IMR-90 (cell line): ENCODE data around the gene SLC38A6. TPM values are rescaled to one million over a fixed set of nuclear protein-coding genes. Genes with fewer than 3 reads are reported as not detected.

ENCODE experiments used
- ATAC-seq: fragments of 200-7000 bp; cut with Tn5 transposase; 2 replicates; pipeline ENCODE4 v1.9.1; 2020; ENCODE audit warnings: low read depth, mild to moderate bottlenecking, moderate library complexity
- BruUV-seq: library from RNA; stranded (reverse); fragments of 400-500 nt; replicated peaks from 2 replicates; lab custom pipeline; 2021; lab: Mats Ljungman, UMichigan
- CTCF ChIA-PET: fragments of 300-600 bp; formaldehyde crosslinking; extraction: SDS; loops from one replicate; lab custom pipeline; 2021; ENCODE audit warnings: antibody characterized with exemption; lab: Yijun Ruan, JAX
- POLR2A ChIA-PET: fragments of 300-600 bp; sonication (Branson Sonifier 250); formaldehyde crosslinking; loops from one replicate; lab custom pipeline; 2022; ENCODE audit warnings: antibody characterized with exemption; ENCODE audit not compliant: unreplicated experiment; lab: Charles Lee
- DNase-seq: peaks from one replicate; pipeline ENCODE4 v3.0.0; 2013
- H2AFZ ChIP-seq: replicated peaks from 2 replicates; pipeline ENCODE3; 2013; ENCODE audit warnings: low read length, mild to moderate bottlenecking; ENCODE audit not compliant: poor library complexity
- H2AK5ac ChIP-seq: 2 replicates; pipeline ENCODE4 v1.6.1; 2013; ENCODE audit warnings: low read depth, low read length, inconsistent platforms
- H2AK9ac ChIP-seq: replicated peaks from 2 replicates; pipeline ENCODE3; 2013; ENCODE audit warnings: mild to moderate bottlenecking, low read depth, low read length, moderate library complexity; ENCODE audit not compliant: poor library complexity
- H2BK120ac ChIP-seq: 2 replicates; pipeline ENCODE4 v1.6.1; 2013; ENCODE audit warnings: low read depth, low read length, inconsistent platforms
- H2BK15ac ChIP-seq: 3 replicates; pipeline ENCODE4 v1.6.1; 2013; ENCODE audit warnings: low read depth, low read length, inconsistent platforms
- H2BK20ac ChIP-seq: 2 replicates; pipeline ENCODE4 v1.6.1; 2013; ENCODE audit warnings: low read depth, mild to moderate bottlenecking, inconsistent platforms, low read length, moderate library complexity
- H2BK5ac ChIP-seq: 2 replicates; pipeline ENCODE4 v1.6.1; 2013; ENCODE audit warnings: mild to moderate bottlenecking, low read depth, low read length, inconsistent platforms; ENCODE audit not compliant: poor library complexity, severe bottlenecking
- H3K14ac ChIP-seq: replicated peaks from 2 replicates; pipeline ENCODE4 v1.6.1; 2013; ENCODE audit warnings: low read depth, low read length, inconsistent platforms
- H3K18ac ChIP-seq: 2 replicates; pipeline ENCODE4 v1.6.1; 2013; ENCODE audit warnings: low read depth, low read length, control low read depth
- H3K23ac ChIP-seq: 2 replicates; pipeline ENCODE4 v1.6.1; 2013; ENCODE audit warnings: low read depth, low read length, inconsistent platforms
- H3K27ac ChIP-seq: 2 replicates; pipeline ENCODE4 v1.5.1; 2013; ENCODE audit warnings: mild to moderate bottlenecking, control low read depth, low read length; ENCODE audit not compliant: insufficient read depth
- H3K27me3 ChIP-seq: 2 replicates; pipeline ENCODE4 v1.6.1; 2013; ENCODE audit warnings: low read length; ENCODE audit not compliant: control insufficient read depth, insufficient read depth
- H3K36me3 ChIP-seq: 2 replicates; pipeline ENCODE4 v1.6.1; 2013; ENCODE audit warnings: low read length, mixed read lengths; ENCODE audit not compliant: control insufficient read depth, insufficient read depth
- H3K4ac ChIP-seq: 2 replicates; pipeline ENCODE4 v1.6.1; 2013; ENCODE audit warnings: low read depth, low read length, inconsistent platforms
- H3K4me1 ChIP-seq: 2 replicates; pipeline ENCODE4 v1.6.1; 2013; ENCODE audit warnings: low read length, mixed read lengths; ENCODE audit not compliant: control insufficient read depth, insufficient read depth
- H3K4me2 ChIP-seq: 2 replicates; pipeline ENCODE4 v1.6.1; 2013; ENCODE audit warnings: low read depth, mild to moderate bottlenecking, control low read depth, low read length, moderate library complexity
- H3K4me3 ChIP-seq: 2 replicates; pipeline ENCODE4 v1.5.1; 2013; ENCODE audit warnings: low read depth, mild to moderate bottlenecking, control low read depth, low read length, moderate library complexity; ENCODE audit not compliant: insufficient read depth
- H3K56ac ChIP-seq: 2 replicates; pipeline ENCODE4 v1.6.1; 2013; ENCODE audit warnings: low read length, inconsistent platforms; ENCODE audit not compliant: insufficient read depth; ENCODE audit errors: extremely low read depth
- H3K79me1 ChIP-seq, 2 experiments: 2 replicates each; pipeline ENCODE4 v1.6.1; 2013; ENCODE audit warnings: low read length in 2 of 2, inconsistent platforms in 1 of 2, low read depth in 1 of 2
- H3K9ac ChIP-seq: 2 replicates; pipeline ENCODE4 v1.6.1; 2013; ENCODE audit warnings: low read depth, low read length, control low read depth
- H3K9me1 ChIP-seq: 2 replicates; pipeline ENCODE4 v1.6.1; 2013; ENCODE audit warnings: low read length, inconsistent platforms; ENCODE audit not compliant: insufficient read depth
- H3K9me3 ChIP-seq: 2 replicates; pipeline ENCODE4 v1.6.1; 2013; ENCODE audit warnings: low read length; ENCODE audit not compliant: control insufficient read depth, insufficient read depth
- H4K20me1 ChIP-seq: 2 replicates; pipeline ENCODE4 v1.6.1; 2013; ENCODE audit warnings: low read length, inconsistent platforms; ENCODE audit not compliant: insufficient read depth
- H4K5ac ChIP-seq: 2 replicates; pipeline ENCODE4 v1.6.1; 2013; ENCODE audit warnings: mild to moderate bottlenecking, low read depth, low read length, control low read depth
- H4K8ac ChIP-seq, 2 experiments: 2 replicates each; pipeline ENCODE4 v1.6.1; 2013; ENCODE audit warnings: low read depth in 2 of 2, low read length in 2 of 2, control low read depth in 1 of 2, inconsistent platforms in 1 of 2
- H4K91ac ChIP-seq: 2 replicates; pipeline ENCODE4 v1.6.1; 2013; ENCODE audit warnings: low read depth, low read length, inconsistent platforms; ENCODE audit not compliant: insufficient read depth
- CHD1 ChIP-seq: IDR thresholded peaks from 2 replicates; pipeline ENCODE4 v1.6.1; 2012; ENCODE audit warnings: low read depth, low read length, improper control_type of control experiment
- FOS ChIP-seq: fragments of 150-350 bp; IDR thresholded peaks from 2 replicates; pipeline ENCODE4 v1.6.1; 2016; ENCODE audit warnings: low read depth, low read length
- MXI1 ChIP-seq: IDR thresholded peaks from 2 replicates; pipeline ENCODE4 v1.6.1; 2012; ENCODE audit warnings: low read depth, mild to moderate bottlenecking, low read length, moderate library complexity, borderline replicate concordance
- POLR2A ChIP-seq: IDR thresholded peaks from 2 replicates; pipeline ENCODE4 v1.6.1; 2012; ENCODE audit warnings: mild to moderate bottlenecking, low read depth, low read length
- RFX5 ChIP-seq: IDR thresholded peaks from 2 replicates; pipeline ENCODE4 v1.8.0; 2012; ENCODE audit warnings: low read depth, mild to moderate bottlenecking, low read length, moderate library complexity
- SMC3 ChIP-seq: fragments of 150-350 bp; IDR thresholded peaks from 2 replicates; pipeline ENCODE4 v1.6.1; 2016; ENCODE audit warnings: low read depth, mild to moderate bottlenecking, antibody characterized with exemption, low read length, moderate library complexity
- WGBS, 2 experiments: methylation state at CpG; one replicate each; pipeline versions ENCODE4 v1.1.5 to v1.1.7; 2013; ENCODE audit warnings: missing lambda C conversion rate in 2 of 2; ENCODE audit not compliant: insufficient read length in 1 of 2; ENCODE audit errors: extremely low coverage in 2 of 2; 5-methylcytosine and 5-hydroxymethylcytosine counted together
- dilution Hi-C: fragments of 300-500 bp; cut with HindIII; formaldehyde crosslinking; loops from one replicate; pipeline ENCODE4 v1.14.3; 2018; ENCODE audit warnings: low sequenced_read_pairs; ENCODE audit not compliant: unreplicated experiment
- in situ Hi-C: fragments of 300-500 bp; cut with MboI; formaldehyde crosslinking; loops from 3 replicates; pipeline ENCODE4 v1.14.3; 2019; ENCODE audit warnings: low sequenced_read_pairs, inconsistent platforms, mixed read lengths
- intact Hi-C: fragments of 100-400 bp; cut with micrococcal nuclease; formaldehyde crosslinking; loops from 2 replicates; pipeline ENCODE4 v1.10.0; 2022
- polyA plus RNA-seq, 3 experiments: library from polyadenylated mRNA; depleted of rRNA; stranded (reverse); fragments of >200 nt; gene quantifications; 2 replicates each; pipeline ENCODE4 v1.2.3, GENCODE V29; 2012; ENCODE audit warnings: low replicate concordance in 1 of 3
- total RNA-seq: library from RNA; depleted of rRNA; stranded (reverse); fragments of >200 nt; gene quantifications from 2 replicates; pipeline ENCODE4 v1.2.3, GENCODE V29; 2012
- TF ChIP-seq, protein P1 (sequence below): fragments of 150-350 bp; IDR thresholded peaks from 2 replicates; pipeline ENCODE4 v1.6.1; 2017; ENCODE audit warnings: mild to moderate bottlenecking, antibody characterized with exemption, low read length, low read depth

SLC38A6 gene
- total and polyA plus RNA-seq, 2 of the 4 experiments (the other 2 are of a cell fraction) = 15.5 to 18.3 TPM

DNA sequence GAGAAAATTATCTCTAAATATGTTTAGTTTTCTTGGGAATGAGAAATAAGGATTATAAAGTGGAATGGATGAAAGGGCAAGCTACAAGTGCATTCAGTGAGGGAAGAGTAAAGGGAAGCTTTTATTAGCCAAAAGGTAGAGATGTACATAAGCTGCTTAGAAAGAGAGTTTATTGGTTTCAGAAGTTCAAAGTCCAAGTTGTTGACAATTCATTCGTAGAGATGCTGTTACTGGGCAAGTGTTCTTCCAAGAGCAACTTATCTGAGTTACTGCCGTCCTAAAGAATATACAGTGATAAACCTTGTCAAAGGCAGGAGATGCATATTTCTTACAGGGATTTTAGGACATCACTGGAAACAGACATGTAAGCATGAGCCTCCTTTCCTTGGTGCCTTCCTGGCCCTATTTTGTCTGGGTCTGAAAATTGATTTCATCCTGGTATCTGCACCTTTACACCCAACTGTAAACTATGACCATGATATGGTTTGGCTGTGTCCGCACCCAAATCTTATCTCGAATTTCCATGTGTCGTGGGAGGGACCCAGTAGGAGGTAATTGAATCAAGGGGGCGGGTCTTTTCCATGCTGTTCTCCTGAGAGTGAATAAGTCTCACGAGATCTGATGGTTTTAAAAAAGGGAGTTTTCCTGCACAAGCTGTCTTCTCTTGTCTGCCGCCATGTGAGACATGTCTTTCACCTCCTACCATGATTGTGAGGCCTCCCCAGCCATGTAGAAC lies 47.0 kb upstream of the SLC38A6 start:
- H3K36me3 ChIP-seq = no peaks in the 10 kb centered on the region
- no peak overlapping the region for H4K8ac ChIP-seq
- intact Hi-C loops (no loop called here), dilution Hi-C loops (no loop called here), in situ Hi-C loops (no loop called here)
- peaks cover 8% of the 10 kb centered on the region; the same call in 1 of the 2 replicates for H4K20me1 ChIP-seq
- no peak overlapping the region for H3K56ac ChIP-seq
- ATAC-seq (no peak), DNase-seq (no peak)
- no peak overlapping the region for H3K4ac ChIP-seq
- peaks cover 0 to 22% of the 10 kb centered on the region in 2 experiments for H3K79me1 ChIP-seq
- no peak overlapping the region for H3K9ac ChIP-seq
- H2AK9ac ChIP-seq = no peak overlapping the region
- no peak overlapping the region for H4K91ac ChIP-seq
- H2BK120ac ChIP-seq = no peak overlapping the region
- no peak overlapping the region for H2BK20ac ChIP-seq
- BruUV-seq = no TSS peak
- no peak overlapping the region for H3K4me2 ChIP-seq
- 48% methylated on average over 2 of the region's 8 CpGs; no CpG with 5 or more reads in 1 of the 2 experiments for WGBS, 2 experiments
- H3K9me3 ChIP-seq = no peaks in the 10 kb centered on the region
- no peak overlapping the region for H3K4me3 ChIP-seq
- no peak overlapping the region for H3K14ac ChIP-seq
- H2AK5ac ChIP-seq = no peak overlapping the region
- H3K9me1 ChIP-seq = no peaks in the 10 kb centered on the region
- H3K27me3 ChIP-seq = no peaks in the 10 kb centered on the region
- no peak overlapping the region for H3K23ac ChIP-seq
- no peak overlapping the region for H2AFZ ChIP-seq
- H2BK5ac ChIP-seq = no peak overlapping the region
- H3K27ac ChIP-seq = no peak overlapping the region
- CTCF ChIA-PET = no interaction called here
- TF ChIP-seq, protein P1, sequence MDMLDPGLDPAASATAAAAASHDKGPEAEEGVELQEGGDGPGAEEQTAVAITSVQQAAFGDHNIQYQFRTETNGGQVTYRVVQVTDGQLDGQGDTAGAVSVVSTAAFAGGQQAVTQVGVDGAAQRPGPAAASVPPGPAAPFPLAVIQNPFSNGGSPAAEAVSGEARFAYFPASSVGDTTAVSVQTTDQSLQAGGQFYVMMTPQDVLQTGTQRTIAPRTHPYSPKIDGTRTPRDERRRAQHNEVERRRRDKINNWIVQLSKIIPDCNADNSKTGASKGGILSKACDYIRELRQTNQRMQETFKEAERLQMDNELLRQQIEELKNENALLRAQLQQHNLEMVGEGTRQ = no peak
- TF ChIP-seq RFX5 = no peak
- no peak for TF ChIP-seq SMC3
- TF ChIP-seq POLR2A = no peak
- no peak for TF ChIP-seq MXI1
- TF ChIP-seq CHD1 = no peak
- TF ChIP-seq FOS = no peak
- no peak overlapping the region for H4K5ac ChIP-seq
- H2BK15ac ChIP-seq = no peak overlapping the region
- POLR2A ChIA-PET = no interaction called here
- no peak overlapping the region for H3K18ac ChIP-seq
- 0 out of 2 replicates have a peak, but pooled peaks cover 2% of the 10 kb centered on the region for H3K4me1 ChIP-seq
